Activated T-helper 1 cell treated with anti-CD3 and anti-CD28 coated beads, Interleukin-12 subunit alpha, Interleukin-12 subunit beta, Interleukin-2, Interleukin-4 antibody, amounts not matched to agents 30 ng/mL and 10 ng/mL and 1 ng/mL, durations not matched to agents 14 hours and 24 hours and 36 hours (primary cell): Measurements from ENCODE around the gene PLPPR1. TPM values are rescaled to one million over a fixed set of nuclear protein-coding genes. Genes with fewer than 3 reads are reported as not detected.
"Not testable (repeated sequence)": the region's sequence is repeated elsewhere in the genome, so short reads cannot be mapped to it uniquely, and the experiment has no call there.

ENCODE experiments used
- DNase-seq: peaks from one replicate; pipeline ENCODE4 v3.0.0; 2021; ENCODE audit warnings: low spot score
- H3K27ac Mint-ChIP-seq: one replicate; pipeline ENCODE4 v1.8.0; 2021; ENCODE audit warnings: mild to moderate bottlenecking, mixed read lengths
- H3K27me3 Mint-ChIP-seq: one replicate; pipeline ENCODE4 v1.8.0; 2022; ENCODE audit warnings: mild to moderate bottlenecking, moderate library complexity, mixed read lengths; ENCODE audit not compliant: insufficient read depth
- H3K36me3 Mint-ChIP-seq: one replicate; pipeline ENCODE4 v1.8.0; 2021; ENCODE audit warnings: low read depth, mixed read lengths
- H3K4me1 Mint-ChIP-seq: one replicate; pipeline ENCODE4 v1.8.0; 2021; ENCODE audit warnings: low read depth, mixed read lengths
- H3K4me3 Mint-ChIP-seq: one replicate; pipeline ENCODE4 v1.8.0; 2021; ENCODE audit warnings: mild to moderate bottlenecking, moderate library complexity, mixed read lengths
- H3K9me3 Mint-ChIP-seq: one replicate; pipeline ENCODE4 v1.8.0; 2021; ENCODE audit warnings: mixed read lengths
- intact Hi-C: fragments of 100-400 bp; cut with micrococcal nuclease; formaldehyde crosslinking; loops from one replicate; pipeline ENCODE4 v1.15.1; 2024
- total RNA-seq: library from RNA; stranded (reverse); gene quantifications from 2 replicates; pipeline ENCODE4 v1.2.3, GENCODE V29; 2022

PLPPR1 gene
- total RNA-seq, 1 donor from 2014 or later = not detected

GRCh38 chr9:101098392-101098791 lies 69.9 kb downstream of the PLPPR1 start:
- intact Hi-C loops = no loop called here
- Mint-ChIP-seq H3K4me1 (no peaks in the 10 kb centered on the region), H3K27ac (no peak overlapping the region), H3K27me3 (no peaks in the 10 kb centered on the region), H3K9me3 (no peaks in the 10 kb centered on the region), H3K4me3 (no peak overlapping the region), H3K36me3 (no peaks in the 10 kb centered on the region)
- no peak for DNase-seq

- H3K4me3 Mint-ChIP-seq = no peak overlapping the region
- no peak overlapping the region for H3K27ac Mint-ChIP-seq
- no peaks in the 10 kb centered on the region for H3K9me3 Mint-ChIP-seq
- intact Hi-C loops = no loop called here
- peaks cover 3% of the 10 kb centered on the region for H3K27me3 Mint-ChIP-seq
- H3K4me1 Mint-ChIP-seq = no peaks in the 10 kb centered on the region
- H3K36me3 Mint-ChIP-seq = no peaks in the 10 kb centered on the region
- no peak for DNase-seq
Observed at GRCh38 chr9:101114317-101114716, 85.8 kb downstream of the PLPPR1 start.

- Mint-ChIP-seq H3K4me3 (no peak overlapping the region), H3K27ac (no peak overlapping the region), H3K9me3 (no peaks in the 10 kb centered on the region), H3K4me1 (no peaks in the 10 kb centered on the region), H3K27me3 (peaks cover 3% of the 10 kb centered on the region), H3K36me3 (no peaks in the 10 kb centered on the region)
- DNase-seq = no peak
- intact Hi-C loops = no loop called here
Observed at GRCh38 chr9:101115102-101115501, 86.6 kb downstream of the PLPPR1 start.

GRCh38 chr9:101117161-101117560 lies 88.6 kb downstream of the PLPPR1 start:
- H3K36me3 Mint-ChIP-seq = no peaks in the 10 kb centered on the region
- H3K4me1 Mint-ChIP-seq = no peaks in the 10 kb centered on the region
- no peak overlapping the region for H3K4me3 Mint-ChIP-seq
- H3K27ac Mint-ChIP-seq = no peak overlapping the region
- intact Hi-C loops = no loop called here
- H3K27me3 Mint-ChIP-seq = peaks cover 3% of the 10 kb centered on the region
- no peaks in the 10 kb centered on the region for H3K9me3 Mint-ChIP-seq
- no peak for DNase-seq

GRCh38 chr9:101119206-101119819 lies 90.8 kb downstream of the PLPPR1 start:
- H3K4me3 Mint-ChIP-seq = no peak overlapping the region
- intact Hi-C loops = loop anchor here (1.0 kb wide), 1 partner anchor 192 kb away; no protein-coding TSS in a partner anchor
- H3K27me3 Mint-ChIP-seq = peaks cover 3% of the 10 kb centered on the region
- H3K4me1 Mint-ChIP-seq = no peaks in the 10 kb centered on the region
- H3K27ac Mint-ChIP-seq = no peak overlapping the region
- DNase-seq = no peak
- no peaks in the 10 kb centered on the region for H3K36me3 Mint-ChIP-seq
- peaks cover 4% of the 10 kb centered on the region for H3K9me3 Mint-ChIP-seq

GRCh38 chr9:101121836-101122399 lies 93.4 kb downstream of the PLPPR1 start:
- Mint-ChIP-seq H3K36me3 (no peaks in the 10 kb centered on the region), H3K9me3 (peaks cover 4% of the 10 kb centered on the region), H3K27ac (no peak overlapping the region), H3K4me1 (no peaks in the 10 kb centered on the region), H3K4me3 (no peak overlapping the region), H3K27me3 (peaks cover 1% of the 10 kb centered on the region)
- intact Hi-C loops = no loop called here
- DNase-seq = no peak

- Mint-ChIP-seq H3K27ac (no peak overlapping the region), H3K9me3 (peaks cover 4% of the 10 kb centered on the region), H3K36me3 (no peaks in the 10 kb centered on the region), H3K4me3 (no peak overlapping the region), H3K4me1 (no peaks in the 10 kb centered on the region), H3K27me3 (no peaks in the 10 kb centered on the region)
- intact Hi-C loops = no loop called here
- no peak for DNase-seq
Observed at GRCh38 chr9:101126556-101126955, 98.0 kb downstream of the PLPPR1 start.

- H3K4me3 Mint-ChIP-seq, H3K27ac Mint-ChIP-seq, DNase-seq, H3K36me3 Mint-ChIP-seq, H3K27me3 Mint-ChIP-seq, H3K4me1 Mint-ChIP-seq, H3K9me3 Mint-ChIP-seq, intact Hi-C loops: not testable (repeated sequence)
Observed at GRCh38 chr9:101127369-101127768, 98.8 kb downstream of the PLPPR1 start.

- no peak overlapping the region for H3K27ac Mint-ChIP-seq
- intact Hi-C loops = no loop called here
- no peaks in the 10 kb centered on the region for H3K36me3 Mint-ChIP-seq
- no peak overlapping the region for H3K4me3 Mint-ChIP-seq
- no peak for DNase-seq
- H3K9me3 Mint-ChIP-seq = no peaks in the 10 kb centered on the region
- no peaks in the 10 kb centered on the region for H3K4me1 Mint-ChIP-seq
- H3K27me3 Mint-ChIP-seq = no peaks in the 10 kb centered on the region
Observed at GRCh38 chr9:101128623-101129022, 100.1 kb downstream of the PLPPR1 start.

GRCh38 chr9:101130054-101130453 lies 101.5 kb downstream of the PLPPR1 start:
- no peaks in the 10 kb centered on the region for H3K36me3 Mint-ChIP-seq
- intact Hi-C loops = no loop called here
- no peak overlapping the region for H3K27ac Mint-ChIP-seq
- no peaks in the 10 kb centered on the region for H3K27me3 Mint-ChIP-seq
- no peak overlapping the region for H3K4me3 Mint-ChIP-seq
- H3K9me3 Mint-ChIP-seq = no peaks in the 10 kb centered on the region
- no peaks in the 10 kb centered on the region for H3K4me1 Mint-ChIP-seq
- no peak for DNase-seq

- Mint-ChIP-seq H3K9me3 (no peaks in the 10 kb centered on the region), H3K27ac (no peak overlapping the region), H3K4me1 (no peaks in the 10 kb centered on the region), H3K27me3 (no peaks in the 10 kb centered on the region), H3K36me3 (no peaks in the 10 kb centered on the region), H3K4me3 (no peak overlapping the region)
- intact Hi-C loops = no loop called here
- DNase-seq = no peak
Observed at GRCh38 chr9:101131326-101131725, 102.8 kb downstream of the PLPPR1 start.

GRCh38 chr9:101132801-101133200 lies 104.3 kb downstream of the PLPPR1 start:
- no peaks in the 10 kb centered on the region for H3K36me3 Mint-ChIP-seq
- intact Hi-C loops = no loop called here
- H3K4me3 Mint-ChIP-seq = no peak overlapping the region
- H3K27me3 Mint-ChIP-seq = no peaks in the 10 kb centered on the region
- H3K27ac Mint-ChIP-seq = no peak overlapping the region
- H3K9me3 Mint-ChIP-seq = no peaks in the 10 kb centered on the region
- H3K4me1 Mint-ChIP-seq = no peaks in the 10 kb centered on the region
- DNase-seq = no peak

GRCh38 chr9:101138509-101138908 lies 110.0 kb downstream of the PLPPR1 start:
- no peak for DNase-seq
- Mint-ChIP-seq H3K27ac (no peak overlapping the region), H3K27me3 (no peaks in the 10 kb centered on the region), H3K36me3 (no peaks in the 10 kb centered on the region), H3K4me3 (no peak overlapping the region), H3K9me3 (peaks cover 5% of the 10 kb centered on the region), H3K4me1 (no peaks in the 10 kb centered on the region)
- intact Hi-C loops = no loop called here

GRCh38 chr9:101139082-101139481 lies 110.6 kb downstream of the PLPPR1 start:
- no peaks in the 10 kb centered on the region for H3K27me3 Mint-ChIP-seq
- intact Hi-C loops = no loop called here
- H3K9me3 Mint-ChIP-seq = peaks cover 5% of the 10 kb centered on the region
- DNase-seq = no peak
- no peak overlapping the region for H3K4me3 Mint-ChIP-seq
- H3K4me1 Mint-ChIP-seq = no peaks in the 10 kb centered on the region
- H3K27ac Mint-ChIP-seq = no peak overlapping the region
- H3K36me3 Mint-ChIP-seq = no peaks in the 10 kb centered on the region
